Right ventricle myocardium superior (tissue), 1 donor: ENCODE data around the gene ARHGAP1. TPM values are rescaled to one million over a fixed set of nuclear protein-coding genes. Genes with fewer than 3 reads are reported as not detected.

Experiments
- ATAC-seq: fragments of 200-7000 bp; cut with Tn5 transposase; one replicate; pipeline ENCODE4 v1.9.1; 2020; ENCODE audit warnings: mild to moderate bottlenecking; ENCODE audit not compliant: poor library complexity
- DNase-seq: peaks from one replicate; pipeline ENCODE4 v3.0.0-alpha.2; 2020
- intact Hi-C: fragments of 100-400 bp; cut with DNase I; formaldehyde crosslinking; loops from one replicate; pipeline ENCODE4 v1.11.2; 2022
- long read RNA-seq: library from polyadenylated mRNA; unstranded; transcript quantifications from one replicate; pipeline ENCODE4 v2.0.0, GENCODE V29; 2021
- total RNA-seq: library from RNA; stranded (reverse); fragmentation: NEBNext Ultra II Directional; extraction: Animal tissue kit (Norgen Biotek cat#: 25700); gene quantifications from one replicate; pipeline ENCODE4 v1.2.1, GENCODE V29; 2021
- donor health status: DM: no; HTN: yes; CAD: no; lungs with severe emphysema.

Gene ARHGAP1
- 60.9 TPM for total RNA-seq
- long read RNA-seq, transcript ARHGAP1-201 (13 exons, 3,375 nt), result major isoform, 38 of 68 reads
- long read RNA-seq, partial matches to known transcripts, result 8 of 68 reads
- long read RNA-seq, other reads (novel, unspliced or antisense), result 21 of 68 reads

- DNase-seq (peak; percentile 99), ATAC-seq (peak; percentile 95)
- intact Hi-C loops, result no loop called here
Measured at GRCh38 chr11:46700241-46701077, at the start of gene ARHGAP1, which contains the start of gene ZNF408. Gene ARHGAP1, minus strand, starts transcription at chr11:46700619. Its CDS starts 4,512 bp downstream, at chr11:46696107. Gene ZNF408, plus strand, starts transcription at chr11:46701031. Its CDS starts 17 bp downstream, at chr11:46701048.

GRCh38 chr11:46747150-46747549 lies 46.7 kb upstream of the ARHGAP1 start:
- no peak for ATAC-seq
- DNase-seq, result no peak
- intact Hi-C loops, result no loop called here

DNA sequence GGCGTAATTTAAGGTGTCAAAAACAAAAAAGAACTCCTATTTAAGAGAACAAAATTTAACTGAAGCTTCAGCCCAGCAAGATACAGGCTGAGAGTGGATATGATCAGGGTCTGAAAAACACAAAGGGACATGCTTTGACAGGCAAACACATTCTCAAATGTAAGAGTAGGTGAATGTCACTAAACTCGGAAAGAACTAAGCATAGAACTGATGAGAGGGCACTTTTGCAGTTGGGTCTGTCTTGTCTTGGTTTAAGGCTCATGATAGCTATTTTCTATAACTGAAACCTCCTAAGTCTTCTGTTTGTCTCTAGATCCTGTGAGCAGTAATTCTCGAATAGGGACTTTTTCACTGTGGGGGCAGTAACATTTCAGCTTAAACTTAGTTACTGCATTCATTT lies 45.6 kb upstream of the ARHGAP1 start:
- ATAC-seq, result no peak
- intact Hi-C loops, result no loop called here
- no peak for DNase-seq

DNA sequence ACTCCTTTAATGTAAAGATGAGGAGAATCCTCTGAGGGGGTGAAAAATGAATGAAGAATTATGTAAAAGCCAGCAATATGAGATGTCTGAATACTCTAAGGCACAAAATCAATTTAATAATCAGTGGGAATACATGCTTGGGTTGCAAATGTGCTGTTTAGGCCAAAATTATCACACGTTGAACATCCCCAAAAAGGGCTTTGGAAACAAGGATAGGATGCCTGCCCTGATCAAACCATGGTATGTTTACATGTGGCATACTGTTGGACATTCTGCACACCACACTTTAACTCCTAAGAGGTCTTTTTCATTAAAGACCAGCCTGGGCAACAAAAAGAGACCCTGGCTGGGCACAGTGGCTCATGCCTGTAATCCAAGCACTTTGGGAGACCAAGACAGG lies 44.9 kb upstream of the ARHGAP1 start:
- intact Hi-C loops, result no loop called here
- DNase-seq (no peak), ATAC-seq (no peak)

- DNase-seq (no peak), ATAC-seq (no peak)
- intact Hi-C loops, result no loop called here
Measured at GRCh38 chr11:46743693-46744339, 43.4 kb upstream of the ARHGAP1 start.

DNA sequence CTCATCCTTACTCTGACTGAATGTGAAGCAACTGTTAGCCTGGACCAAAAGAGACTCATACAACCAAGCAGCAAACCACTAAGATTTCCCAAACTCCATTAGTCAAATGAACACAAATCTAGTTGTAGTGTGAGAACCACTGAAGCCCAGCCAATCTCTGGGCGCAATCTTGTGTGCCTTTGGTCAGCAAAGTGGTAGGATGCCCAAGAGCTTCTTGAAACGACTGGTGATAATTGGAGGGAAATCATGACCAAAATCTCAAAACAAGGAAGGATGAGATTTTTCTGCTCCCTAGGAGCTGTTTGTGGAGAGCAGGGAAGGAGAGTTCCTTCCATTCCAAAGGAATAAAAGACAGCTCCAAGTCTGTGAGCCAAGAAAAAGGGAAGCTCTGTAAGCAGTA lies 42.6 kb upstream of the ARHGAP1 start:
- intact Hi-C loops, result no loop called here
- DNase-seq (no peak), ATAC-seq (no peak)

DNA sequence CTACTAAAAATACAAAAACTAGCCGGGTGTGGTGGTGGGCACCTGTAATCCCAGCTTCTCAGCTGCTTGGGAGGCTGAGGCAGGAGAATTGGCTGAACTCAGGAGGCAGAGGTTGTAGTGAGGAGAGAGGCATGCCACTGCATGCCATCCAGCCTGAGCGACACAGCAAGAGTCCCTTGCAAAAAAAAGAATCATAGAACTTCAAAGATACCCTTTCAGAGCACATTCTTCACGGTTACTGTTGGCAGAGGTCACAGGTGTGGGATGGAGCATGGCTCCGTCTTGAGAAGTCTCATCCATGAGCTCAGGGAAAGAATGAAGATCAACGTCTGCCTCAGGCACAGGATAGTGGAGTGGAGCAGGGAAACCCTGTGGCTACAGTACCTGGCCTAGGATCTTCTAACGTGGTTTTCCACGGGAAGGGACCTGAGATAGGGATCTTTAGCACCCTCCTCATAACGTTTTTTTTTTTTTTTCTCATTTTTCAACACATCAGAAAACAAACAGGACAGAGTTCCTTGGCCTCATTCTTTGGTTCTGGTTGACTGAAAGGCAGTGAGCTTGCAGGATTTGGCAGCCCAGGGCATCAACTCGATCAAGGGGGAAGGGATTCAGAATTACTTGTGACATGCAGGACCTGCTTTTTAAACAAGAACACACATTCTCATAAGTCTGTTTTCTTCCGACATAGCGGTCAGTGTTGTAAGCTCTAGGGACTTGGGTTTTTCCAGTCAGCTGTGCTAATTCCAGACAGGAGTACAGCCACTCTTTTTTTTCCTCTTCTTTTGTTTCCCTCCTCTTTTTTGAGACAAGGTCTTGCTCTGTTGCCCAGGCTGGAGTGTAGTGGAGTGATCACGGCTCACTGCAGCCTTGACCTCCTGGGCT lies 41.4 kb upstream of the ARHGAP1 start:
- intact Hi-C loops, result no loop called here
- DNase-seq, result no peak
- no peak for ATAC-seq

GRCh38 chr11:46738887-46739286 lies 38.5 kb upstream of the ARHGAP1 start:
- ATAC-seq (no peak), DNase-seq (no peak)
- intact Hi-C loops, result no loop called here

GRCh38 chr11:46737699-46738098 lies 37.3 kb upstream of the ARHGAP1 start:
- intact Hi-C loops, result no loop called here
- no peak for ATAC-seq
- no peak for DNase-seq

- intact Hi-C loops, result no loop called here
- ATAC-seq (no peak), DNase-seq (no peak)
Measured at GRCh38 chr11:46736615-46737014, 36.2 kb upstream of the ARHGAP1 start.

DNA sequence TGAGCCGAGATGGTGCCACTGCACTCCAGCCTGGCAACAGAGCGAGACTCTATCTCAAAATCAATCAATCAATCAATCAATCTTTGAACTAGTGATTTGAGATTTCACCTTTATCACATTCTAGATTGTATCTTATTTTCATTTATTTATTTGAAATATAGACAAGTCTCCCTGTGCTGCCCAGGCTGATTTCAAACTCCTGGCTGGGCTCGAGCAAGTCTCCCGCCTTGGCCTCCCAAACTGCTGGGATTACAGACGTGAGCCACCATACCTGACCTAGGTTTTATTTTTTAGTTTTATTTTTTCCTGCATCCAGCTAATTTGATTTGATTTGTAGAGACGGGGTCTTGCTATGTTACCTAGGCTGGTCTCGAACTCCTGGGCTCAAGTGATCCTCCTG lies 35.7 kb upstream of the ARHGAP1 start:
- no peak for ATAC-seq
- no peak for DNase-seq
- intact Hi-C loops, result no loop called here

- ATAC-seq (no peak), DNase-seq (no peak)
- intact Hi-C loops, result no loop called here
Measured at GRCh38 chr11:46733234-46733633, 32.8 kb upstream of the ARHGAP1 start.

DNA sequence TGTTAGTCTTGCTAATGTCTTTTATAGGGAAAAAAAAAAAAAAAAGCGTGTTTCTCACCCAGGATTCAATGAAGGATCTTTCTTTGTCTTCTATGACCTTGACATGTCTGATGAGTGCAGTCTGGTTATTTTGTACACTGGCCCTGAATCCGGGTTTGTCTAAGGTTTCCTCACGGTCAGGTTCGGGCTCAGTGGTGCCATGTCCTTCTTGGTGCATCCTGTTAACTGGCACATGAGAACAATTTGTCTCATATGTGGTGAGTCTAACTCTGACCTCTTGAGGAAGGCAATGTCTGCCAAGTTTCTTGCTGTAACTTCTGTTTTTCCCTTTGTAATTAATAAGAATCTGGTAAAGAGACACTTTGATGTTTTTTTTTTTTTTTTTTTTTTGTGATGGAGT lies 31.1 kb upstream of the ARHGAP1 start:
- ATAC-seq, result no peak
- intact Hi-C loops, result no loop called here

GRCh38 chr11:46729110-46730027 lies 28.9 kb upstream of the ARHGAP1 start:
- intact Hi-C loops, result no loop called here
- ATAC-seq, result no peak
- no peak for DNase-seq

More for the DNA sequence above, 31.1 kb upstream of the ARHGAP1 start:
- DNase-seq, result no peak

DNA sequence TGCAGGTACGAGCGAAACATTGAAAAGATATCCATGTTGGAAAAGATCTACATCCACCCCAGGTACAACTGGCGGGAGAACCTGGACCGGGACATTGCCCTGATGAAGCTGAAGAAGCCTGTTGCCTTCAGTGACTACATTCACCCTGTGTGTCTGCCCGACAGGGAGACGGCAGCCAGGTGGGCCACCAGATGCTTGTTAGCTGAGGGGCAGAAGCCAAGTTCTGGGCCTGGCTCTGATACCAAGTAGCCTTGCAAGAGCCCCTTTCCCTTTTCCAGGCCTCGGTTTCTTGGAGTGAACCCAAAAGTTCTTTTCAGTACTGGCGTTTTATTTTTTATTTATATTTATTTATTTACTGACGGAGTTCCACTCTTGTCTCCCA lies 28.2 kb upstream of the ARHGAP1 start:
- intact Hi-C loops, result no loop called here
- DNase-seq (no peak), ATAC-seq (no peak)

DNA sequence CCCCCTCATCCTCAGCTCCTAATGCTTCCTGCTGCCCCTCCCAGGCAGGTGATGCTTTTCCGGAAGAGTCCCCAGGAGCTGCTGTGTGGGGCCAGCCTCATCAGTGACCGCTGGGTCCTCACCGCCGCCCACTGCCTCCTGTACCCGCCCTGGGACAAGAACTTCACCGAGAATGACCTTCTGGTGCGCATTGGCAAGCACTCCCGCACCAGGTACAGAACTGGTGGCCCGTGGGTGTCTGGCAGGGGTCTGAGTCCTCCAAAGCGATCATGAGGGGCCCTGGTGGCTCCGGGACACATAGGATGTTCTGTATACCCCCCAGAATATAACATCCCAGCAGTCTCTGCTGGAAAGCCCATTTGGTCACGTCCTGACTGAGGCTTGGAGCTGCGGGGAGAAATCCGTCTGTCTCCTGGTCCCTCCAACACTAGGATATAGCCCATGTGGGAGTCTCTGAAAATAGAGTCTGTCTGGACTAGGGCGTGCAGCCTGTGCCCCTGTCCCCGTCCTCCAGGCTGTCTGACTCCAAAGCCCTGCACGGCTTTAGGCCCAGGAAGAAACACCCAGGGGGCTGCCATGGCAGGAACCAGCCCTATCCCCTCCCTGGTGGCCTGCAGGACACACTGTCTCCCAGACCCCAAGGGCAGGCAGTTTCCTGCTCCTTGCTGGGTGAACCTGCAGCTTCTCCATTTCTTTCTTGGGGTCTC lies 27.7 kb upstream of the ARHGAP1 start:
- DNase-seq (no peak), ATAC-seq (no peak)
- intact Hi-C loops, result no loop called here

DNA sequence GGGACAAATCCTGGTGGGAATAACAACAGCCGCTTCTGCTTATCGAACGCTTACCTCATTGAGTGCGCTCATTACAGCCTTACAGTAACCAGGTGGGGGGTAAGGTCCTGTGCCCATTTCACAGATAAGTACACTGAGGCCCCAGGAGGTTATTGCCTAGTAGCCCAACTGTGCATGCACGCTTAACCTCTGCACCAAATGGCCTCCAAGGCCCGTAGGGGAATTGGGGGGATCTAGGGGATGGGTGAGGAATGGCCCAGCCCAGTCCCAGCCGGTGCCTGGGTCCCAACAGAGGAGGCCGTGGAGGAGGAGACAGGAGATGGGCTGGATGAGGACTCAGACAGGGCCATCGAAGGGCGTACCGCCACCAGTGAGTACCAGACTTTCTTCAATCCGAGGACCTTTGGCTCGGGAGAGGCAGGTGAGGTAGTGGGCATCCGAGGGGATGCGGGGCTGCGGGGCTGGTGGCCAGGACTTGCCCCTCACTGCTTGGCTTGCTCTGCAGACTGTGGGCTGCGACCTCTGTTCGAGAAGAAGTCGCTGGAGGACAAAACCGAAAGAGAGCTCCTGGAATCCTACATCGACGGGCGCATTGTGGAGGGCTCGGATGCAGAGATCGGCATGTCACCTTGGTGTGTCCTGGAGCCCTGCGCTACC lies 25.9 kb upstream of the ARHGAP1 start:
- no peak for ATAC-seq
- DNase-seq, result no peak
- intact Hi-C loops, result no loop called here
